Ecto neural progenitor cell (in vitro differentiated cells): Measurements from ENCODE around the gene IDH3B.
A peak's percentile ranks its signal among the peaks of the same experiment; 100 is the strongest.

Experiments
- DNase-seq: peaks from one replicate; pipeline ENCODE4 v3.0.0-alpha.2; 2018; ENCODE audit warnings: low spot score

Gene IDH3B

DNA sequence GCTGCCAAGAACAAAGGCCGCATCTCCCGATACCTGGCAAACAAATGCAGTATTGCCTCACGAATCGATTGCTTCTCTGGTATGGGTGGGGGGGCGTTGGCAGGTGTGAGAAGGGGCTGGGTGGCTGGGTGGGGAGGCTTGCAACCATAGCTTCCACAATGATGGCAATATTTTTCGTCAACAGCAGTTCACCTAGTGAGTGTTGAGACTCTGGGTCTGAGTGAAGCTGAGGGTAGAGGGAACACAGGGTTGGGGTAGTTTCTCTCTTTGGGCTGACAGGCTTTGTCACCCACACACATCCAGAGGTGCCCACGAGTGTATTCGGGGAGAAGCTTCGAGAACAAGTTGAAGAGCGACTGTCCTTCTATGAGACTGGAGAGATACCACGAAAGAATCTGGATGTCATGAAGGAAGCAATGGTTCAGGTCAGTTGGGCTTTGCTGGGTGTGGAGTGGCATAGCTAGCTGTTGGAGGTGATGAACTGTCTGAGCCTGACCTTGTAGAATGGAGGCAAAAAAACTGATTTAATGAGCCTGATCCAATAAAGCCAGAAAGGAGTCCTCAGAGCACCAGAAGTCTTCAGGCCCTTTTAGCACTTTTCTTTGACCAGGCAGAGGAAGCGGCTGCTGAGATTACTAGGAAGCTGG, 7.4 kb downstream of the IDH3B start:
- no peak for DNase-seq

GRCh38 chr20:2655331-2656116, 8.5 kb downstream of the IDH3B start:
- no peak for DNase-seq

- DNase-seq, result no peak
Observed at GRCh38 chr20:2654831-2655230, 9.2 kb downstream of the IDH3B start.

DNA sequence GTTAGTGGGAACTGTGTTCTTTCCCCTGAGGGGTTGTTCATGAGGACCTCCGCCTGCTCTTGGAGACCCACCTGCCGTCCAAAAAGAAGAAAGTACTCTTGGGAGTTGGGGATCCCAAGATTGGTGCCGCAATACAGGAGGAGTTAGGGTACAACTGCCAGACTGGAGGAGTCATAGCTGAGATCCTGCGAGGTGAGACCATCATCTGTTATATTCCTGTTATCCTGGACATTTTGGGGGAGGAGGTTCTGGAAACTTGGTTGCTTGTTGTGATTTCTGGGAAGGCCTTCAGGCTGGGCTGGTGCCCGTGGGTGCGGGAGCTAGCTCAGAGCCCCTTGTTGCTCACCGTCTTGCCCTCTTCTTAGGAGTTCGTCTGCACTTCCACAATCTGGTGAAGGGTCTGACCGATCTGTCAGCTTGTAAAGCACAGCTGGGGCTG, 9.6 kb downstream of the IDH3B start:
- DNase-seq, result no peak

DNA sequence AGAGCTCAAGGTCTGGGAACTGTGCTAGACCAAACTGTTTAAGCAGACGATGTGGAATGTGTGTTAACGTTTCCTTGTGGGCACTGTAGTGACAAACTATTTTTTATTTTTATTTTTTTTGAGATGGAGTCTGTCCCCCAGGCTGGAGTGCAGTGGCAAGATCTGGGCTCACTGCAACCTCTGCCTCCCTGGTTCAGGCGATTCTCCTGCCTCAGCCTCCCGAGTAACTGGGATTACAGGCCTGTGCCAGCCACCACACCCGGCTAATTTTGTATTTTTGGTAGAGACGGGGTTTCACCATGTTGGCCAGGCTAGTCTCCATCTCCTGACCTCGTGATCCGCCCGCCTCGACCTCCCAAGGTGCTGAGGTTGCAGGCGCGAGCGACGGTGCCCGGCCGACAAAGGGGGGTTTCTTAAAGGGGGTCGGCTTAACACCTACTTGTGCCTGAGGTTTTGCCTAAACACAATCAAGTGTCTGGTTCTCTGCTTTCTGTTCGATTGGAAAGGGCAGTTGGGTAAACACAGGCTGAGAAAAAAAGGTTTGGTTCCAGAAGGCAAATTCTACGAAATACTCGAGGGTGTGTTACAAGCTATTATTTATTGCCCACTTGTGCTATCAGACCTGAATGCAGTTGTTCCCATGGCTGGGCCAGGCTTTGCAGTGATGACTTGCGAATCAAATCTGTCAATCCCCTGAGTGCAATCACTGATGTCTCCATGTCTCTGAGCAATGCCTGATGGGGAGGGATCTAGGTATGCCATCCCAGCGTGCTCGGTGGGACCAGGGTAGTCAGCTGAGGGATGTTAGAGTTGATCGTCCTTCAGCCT, 10.2 kb downstream of the IDH3B start:
- DNase-seq, result no peak

DNA sequence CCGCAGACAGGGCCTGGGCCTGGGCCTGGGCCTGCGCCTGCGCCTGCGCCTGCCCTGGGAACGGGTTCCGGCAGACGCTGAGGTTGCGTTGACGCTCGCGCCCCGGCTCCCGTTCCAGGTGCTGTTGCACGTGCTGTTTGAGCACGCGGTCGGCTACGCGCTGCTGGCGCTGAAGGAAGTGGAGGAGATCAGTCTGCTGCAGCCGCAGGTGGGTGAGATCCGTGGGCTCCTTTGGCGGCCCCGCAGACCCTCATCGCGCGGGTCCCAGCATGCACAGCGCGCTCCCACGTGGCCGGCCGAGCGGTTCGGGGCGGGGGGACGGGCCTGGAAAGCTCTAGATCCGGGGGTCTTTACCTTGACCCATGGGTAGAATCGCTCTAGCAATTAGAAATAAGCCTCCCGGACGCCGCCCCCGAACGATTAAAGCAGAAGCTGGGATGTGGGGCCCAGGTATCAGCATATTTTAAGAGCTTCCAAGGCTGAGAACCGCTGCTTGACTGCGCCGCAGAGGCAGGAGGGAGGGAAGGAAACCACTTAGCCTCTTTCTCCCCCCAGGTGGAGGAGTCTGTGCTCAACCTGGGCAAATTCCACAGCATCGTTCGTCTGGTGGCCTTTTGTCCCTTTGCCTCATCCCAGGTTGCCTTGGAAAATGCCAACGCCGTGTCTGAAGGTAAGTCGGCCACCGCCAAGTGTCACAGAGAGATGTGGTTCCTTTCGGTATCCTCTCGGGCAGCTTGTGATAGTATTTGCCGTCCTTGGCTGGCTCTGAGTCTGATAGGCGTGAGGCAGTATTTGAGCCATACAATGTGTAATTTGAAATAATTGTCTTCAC, 11.1 kb downstream of the IDH3B start:
- DNase-seq, result no peak

DNA sequence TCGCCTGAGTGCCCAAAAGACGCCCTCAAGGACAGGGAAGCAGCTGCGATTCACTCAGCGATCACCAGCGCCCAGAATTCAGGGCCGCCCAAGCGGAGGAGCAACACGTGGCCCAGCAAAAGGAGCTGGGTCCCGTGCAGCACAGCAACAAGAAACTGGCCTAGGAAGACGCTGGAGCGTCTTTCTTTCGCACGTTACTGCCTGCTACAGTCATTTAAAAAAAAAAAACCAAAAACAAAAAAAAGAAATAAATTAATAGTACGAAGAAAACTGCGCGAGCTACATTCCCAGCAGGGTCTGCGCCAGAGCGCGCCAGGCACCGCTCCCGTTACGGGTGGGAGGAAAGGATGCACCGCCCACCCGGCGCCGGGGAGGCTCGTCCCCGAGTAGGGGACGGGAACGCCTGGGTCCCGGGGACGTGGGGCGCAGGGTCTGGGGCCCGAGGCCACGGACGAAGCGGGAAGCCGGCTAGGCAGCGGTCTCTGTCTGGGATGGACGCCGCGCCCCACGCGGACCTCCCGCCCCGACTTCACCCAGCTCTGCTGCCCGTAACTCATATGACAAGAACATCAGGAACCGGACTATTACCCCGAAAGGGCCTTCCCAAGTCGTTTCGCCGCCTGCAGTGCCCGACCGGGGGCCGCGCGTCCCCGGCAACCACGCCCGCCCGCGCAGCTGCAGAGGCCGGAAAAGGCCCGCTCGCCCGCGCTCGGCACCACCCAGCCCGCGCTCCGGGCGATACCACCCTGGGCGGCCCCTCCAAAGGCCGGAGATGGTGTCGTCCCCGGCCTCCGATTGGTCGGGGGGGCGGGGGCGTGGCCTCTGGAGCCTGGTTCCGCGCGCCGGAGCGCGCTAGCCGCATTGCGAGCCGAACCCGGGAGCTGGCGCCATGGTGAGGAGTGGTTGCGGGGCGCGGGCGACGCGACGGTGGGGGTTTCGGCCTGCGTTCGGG, 12.0 kb downstream of the IDH3B start, which contains the start of gene NOP56:
Gene NOP56 (plus strand): TSS at position 861 of the 952 bp plus-strand sequence. CDS start 29 bp downstream, at position 890.
- peak; percentile 97 for DNase-seq

GRCh38 chr20:2643708-2644107, 20.3 kb downstream of the IDH3B start:
- DNase-seq, result no peak

DNA sequence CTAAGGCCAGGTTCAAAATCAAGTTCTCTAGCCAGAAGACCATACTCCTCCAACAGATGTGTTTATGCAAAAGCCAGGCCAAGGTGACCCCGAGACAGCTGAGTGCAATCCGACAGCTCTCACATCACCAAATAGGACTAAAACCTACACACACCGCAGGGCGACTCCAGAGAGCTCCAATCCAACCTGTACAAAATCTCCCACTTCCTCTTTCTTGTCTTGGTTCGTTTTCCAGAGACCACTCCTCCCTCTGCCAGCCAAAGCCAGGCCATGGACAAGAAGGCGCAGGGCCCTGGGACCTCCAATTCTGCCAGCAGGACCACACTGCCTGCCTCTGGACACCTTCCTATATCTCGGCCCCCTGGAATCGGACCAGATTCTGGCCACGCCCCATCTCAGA, 23.1 kb downstream of the IDH3B start:
- DNase-seq, result no peak

GRCh38 chr20:2640260-2640659, 23.8 kb downstream of the IDH3B start:
- no peak for DNase-seq

DNA sequence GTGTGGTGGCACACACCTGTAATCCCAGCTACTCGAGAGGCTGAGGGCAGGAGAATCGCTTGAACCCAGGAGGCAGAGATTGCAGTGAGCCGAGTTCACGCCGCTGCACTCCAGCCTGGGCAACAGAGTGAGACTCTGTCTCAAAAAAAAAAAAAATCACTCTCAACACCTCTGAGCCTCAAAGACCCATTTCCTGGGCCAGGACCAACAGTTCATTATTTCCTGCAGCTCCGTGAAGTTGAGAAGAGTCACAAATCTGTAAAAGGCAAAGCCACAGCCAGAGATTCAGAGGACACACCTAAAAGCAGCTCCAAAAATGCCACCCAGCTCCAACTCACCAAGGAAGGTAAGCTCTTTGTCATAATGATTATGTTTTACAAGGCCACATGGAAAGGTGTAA, 26.8 kb downstream of the IDH3B start:
- DNase-seq, result no peak

DNA sequence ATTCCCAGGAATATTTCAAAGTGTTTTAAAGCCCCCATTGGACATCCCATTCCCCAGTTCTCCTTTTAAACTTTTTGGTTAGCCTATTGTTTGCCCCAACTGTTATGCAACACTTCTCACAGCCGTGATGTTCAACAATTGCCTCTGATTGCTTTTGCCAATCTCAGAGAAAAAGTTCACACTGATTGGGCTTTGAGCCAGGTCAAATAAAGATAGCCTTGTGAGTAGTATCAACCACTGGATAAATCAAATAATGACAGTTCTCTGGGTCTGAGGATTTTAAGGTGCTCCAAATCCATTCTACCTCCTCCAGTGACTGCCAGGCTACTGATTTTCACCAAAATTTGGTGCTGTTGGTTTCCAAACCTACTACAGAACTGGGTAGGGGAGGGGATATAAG, 30.6 kb downstream of the IDH3B start:
- DNase-seq, result no peak

DNA sequence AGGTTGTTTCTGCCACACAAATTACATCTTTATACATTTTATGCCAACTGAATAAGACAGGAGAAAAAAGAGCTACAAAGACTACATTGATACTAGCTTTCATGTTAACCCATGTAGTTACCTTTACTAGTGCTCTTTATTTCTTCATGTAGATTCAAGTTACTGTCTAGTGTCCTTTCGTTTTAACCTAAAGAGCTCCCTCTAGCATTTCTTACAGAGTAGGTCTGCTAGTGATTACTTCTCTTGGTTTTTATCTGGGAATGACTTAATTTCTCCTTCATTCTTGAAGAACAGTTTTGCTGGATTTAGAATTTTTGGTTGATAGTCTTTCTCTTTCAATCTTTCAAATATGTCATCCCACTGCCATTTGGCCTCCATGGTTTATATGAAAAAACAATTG, 32.8 kb downstream of the IDH3B start:
- DNase-seq, result no peak

- no peak for DNase-seq
Observed at GRCh38 chr20:2626853-2627541, 37.0 kb downstream of the IDH3B start.

- no peak for DNase-seq
Observed at GRCh38 chr20:2625062-2625461, 39.0 kb downstream of the IDH3B start.

DNA sequence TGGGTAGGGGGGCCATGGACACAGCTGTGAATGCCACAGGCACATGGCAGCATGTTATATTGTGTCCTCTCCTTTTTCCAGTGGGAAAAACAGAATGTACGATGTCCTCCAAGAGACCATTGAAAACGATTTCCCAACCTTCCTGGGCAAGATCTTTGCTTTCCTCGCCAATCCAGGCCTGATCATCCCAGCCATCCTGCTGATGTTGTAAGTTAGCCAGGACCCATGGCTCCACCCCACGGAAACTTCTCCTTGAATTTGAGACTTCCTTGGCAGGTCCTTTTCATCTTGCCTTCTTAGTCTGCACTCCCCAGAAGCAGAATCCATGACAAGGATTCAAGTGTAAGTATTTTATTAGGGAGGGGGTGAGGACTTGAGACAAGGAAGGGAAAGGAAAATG, 39.8 kb downstream of the IDH3B start:
- DNase-seq, result no peak

DNA sequence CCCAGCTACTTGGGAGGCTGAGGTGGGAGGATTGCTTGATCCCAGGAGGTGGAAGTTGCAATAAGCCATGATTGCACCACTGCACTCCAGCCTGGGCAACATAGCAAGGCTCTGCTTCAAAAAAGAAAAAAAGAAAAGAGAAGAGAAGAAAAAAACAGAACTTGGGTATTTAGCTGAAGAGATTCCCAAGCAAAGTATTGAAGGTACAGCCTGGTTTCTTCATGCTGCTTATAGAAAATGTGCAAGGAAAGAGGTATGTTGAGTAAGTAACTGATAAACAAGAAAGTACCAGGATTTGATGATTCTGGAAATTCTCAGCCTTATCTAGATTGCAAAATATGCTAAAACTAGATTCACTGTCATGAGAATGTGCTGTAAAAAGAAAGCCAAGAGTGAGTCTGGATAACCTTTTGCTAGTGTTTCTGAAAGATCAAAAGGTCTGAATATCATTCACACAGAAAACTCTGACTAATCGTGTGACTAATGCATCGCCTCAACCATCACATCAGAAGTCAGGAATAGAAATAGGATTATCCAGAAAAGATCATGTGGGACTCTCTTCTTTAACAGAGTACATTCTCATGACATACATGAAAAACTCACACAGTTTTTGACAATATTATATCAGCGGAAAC, 43.9 kb downstream of the IDH3B start:
- DNase-seq, result no peak

DNA sequence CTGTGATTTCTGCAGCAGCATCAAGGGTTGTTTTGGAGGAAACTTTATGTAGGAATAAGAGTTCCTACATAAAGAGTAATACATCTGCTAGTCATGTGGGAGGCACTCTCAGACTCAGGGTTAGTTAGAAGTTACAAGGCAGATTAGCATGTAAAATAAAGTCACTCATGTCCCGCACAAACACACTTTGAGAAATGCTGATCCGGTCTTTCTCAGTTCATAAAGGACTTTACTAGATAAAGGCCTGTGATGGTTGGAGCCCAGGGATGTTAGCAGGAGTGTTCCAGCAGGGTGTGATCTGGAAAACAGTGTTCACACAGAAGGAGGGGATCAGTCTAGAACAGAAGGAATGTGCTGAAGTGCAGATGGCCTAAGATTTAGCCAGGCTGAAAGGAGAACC, 44.7 kb downstream of the IDH3B start:
- no peak for DNase-seq

DNA sequence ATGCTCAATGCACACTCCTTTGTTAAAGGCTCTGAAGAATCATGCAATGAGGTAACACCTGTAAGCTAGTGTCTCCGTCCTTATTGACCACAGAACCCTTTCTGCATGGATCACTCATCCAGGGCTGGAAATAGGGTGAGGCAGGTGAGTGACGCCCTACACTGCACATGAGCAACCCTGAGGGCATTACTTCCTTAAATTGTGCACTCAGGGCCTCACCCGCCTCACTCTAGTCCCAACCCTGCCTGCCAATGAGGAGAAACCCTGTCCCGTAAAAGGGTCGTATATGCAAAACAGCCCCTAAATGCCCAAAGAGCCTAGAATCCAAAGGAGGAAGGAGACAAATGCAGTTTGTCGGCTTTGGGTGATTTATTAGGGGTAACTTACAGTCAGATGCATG, 45.2 kb downstream of the IDH3B start:
- no peak for DNase-seq
